K562 (cell line): ENCODE measurements around the gene UBE2O. TPM values are rescaled to one million over a fixed set of nuclear protein-coding genes. Genes with fewer than 3 reads are reported as not detected.

Experiments used
- ATF3 ChIP-seq, 2 experiments: fragments of 450-650 bp in 1 of 2; sonication (generic) in 1 of 2; formaldehyde crosslinking in 1 of 2; IDR thresholded peaks in 1 of 2; conservative IDR thresholded peaks in 1 of 2; 2 replicates each; pipeline versions ENCODE4 v1.6.1 to v1.8.1; 2016 to 2023; ENCODE audit warnings: mild to moderate bottlenecking in 2 of 2, moderate library complexity in 2 of 2, inconsistent platforms in 1 of 2, missing genetic modification reagents in 1 of 2
- CBFB ChIP-seq: sonication (generic); formaldehyde crosslinking; IDR thresholded peaks from 2 replicates; pipeline ENCODE4 v1.4.0; 2020; ENCODE audit warnings: mild to moderate bottlenecking, missing genetic modification reagents
- CBX3 ChIP-seq, 2 experiments: IDR thresholded peaks; 1 replicate in 1 of 2; 2 replicates in 1 of 2; pipeline ENCODE4 v1.6.1; 2012; ENCODE audit warnings: inconsistent platforms in 2 of 2, low read length in 2 of 2, borderline replicate concordance in 1 of 2, control low read depth in 1 of 2
- CCNT2 ChIP-seq: IDR thresholded peaks from 2 replicates; pipeline ENCODE4 v1.6.1; 2011; ENCODE audit warnings: borderline replicate concordance, low read depth, mild to moderate bottlenecking, moderate library complexity, mixed read lengths, low read length; ENCODE audit not compliant: insufficient read length; ENCODE audit errors: extremely low read depth
- CREM ChIP-seq: IDR thresholded peaks from 2 replicates; pipeline ENCODE4 v1.6.1; 2014; ENCODE audit warnings: antibody characterized with exemption, low read depth
- CTCF ChIP-seq, 3 experiments: IDR thresholded peaks in 2 of 3; conservative IDR thresholded peaks in 1 of 3; 2 replicates each; pipeline ENCODE4 v1.5.1; 2011 to 2012; ENCODE audit warnings: low read length in 3 of 3, mild to moderate bottlenecking in 3 of 3, control low read depth in 2 of 3, improper control_type of control experiment in 1 of 3, inconsistent platforms in 1 of 3, low read depth in 1 of 3, mixed read lengths in 1 of 3, moderate library complexity in 1 of 3; ENCODE audit not compliant: insufficient read depth in 2 of 3
- EGR1 ChIP-seq: fragments of 450-650 bp; conservative IDR thresholded peaks from 2 replicates; pipeline ENCODE4 v1.6.1; 2017; ENCODE audit warnings: mild to moderate bottlenecking
- PKNOX1 ChIP-seq: fragments of 450-650 bp; IDR thresholded peaks from 2 replicates; pipeline ENCODE4 v1.6.1; 2016
- PURB ChIP-seq: sonication (generic); formaldehyde crosslinking; IDR thresholded peaks from 2 replicates; pipeline ENCODE4 v1.9.0; 2021; ENCODE audit warnings: low read depth, mild to moderate bottlenecking, missing genetic modification reagents
- ZBTB11 ChIP-seq, 3 experiments: fragments of 200-800 bp in 1 of 3; fragments of 250-450 bp in 1 of 3; fragments of 450-650 bp in 1 of 3; sonication (Bioruptor Pico) in 1 of 3; sonication (Bioruptor generic) in 1 of 3; formaldehyde crosslinking in 1 of 3; IDR thresholded peaks; 2 replicates each; pipeline versions ENCODE4 v1.6.1 to v1.8.0; 2016 to 2022; ENCODE audit warnings: mild to moderate bottlenecking in 2 of 3, missing genetic modification characterization in 2 of 3, missing compliant biosample characterization in 1 of 3, moderate library complexity in 1 of 3
- ZHX1 ChIP-seq: fragments of 150-350 bp; conservative IDR thresholded peaks from 2 replicates; pipeline ENCODE4 v1.6.1; 2014; ENCODE audit warnings: low read length
- ZNF561 ChIP-seq: fragments of 450-650 bp; formaldehyde crosslinking; conservative IDR thresholded peaks from 2 replicates; pipeline ENCODE4 v1.4.0; 2020; ENCODE audit warnings: mild to moderate bottlenecking, moderate library complexity
- polyA plus RNA-seq, 8 experiments: library from polyadenylated mRNA; depleted of rRNA in 4 of 8; stranded (reverse) in 5 of 8; unstranded in 3 of 8; fragments of >200 nt; fragmentation: Nextera tagmentation in 2 of 8; fragmentation: Illumina TruSeq in 1 of 8; extraction: Ambion mirVana in 2 of 8; extraction: Trizol in 1 of 8; gene quantifications; 2 replicates each; pipeline versions ENCODE4 v1.2.1 to v1.2.3, GENCODE V29; 2011 to 2014; ENCODE audit warnings: inconsistent platforms in 1 of 8, missing spikeins in 1 of 8
- total RNA-seq, 7 experiments: library from RNA; depleted of rRNA in 6 of 7; stranded (reverse); fragments of >200 nt in 6 of 7; fragmentation: Illumina TruSeq in 2 of 7; extraction: Trizol in 2 of 7; gene quantifications; 2 replicates each; pipeline versions ENCODE4 v1.2.1 to v1.2.3, GENCODE V29; 2011 to 2021; ENCODE audit warnings: low replicate concordance in 1 of 7

Gene UBE2O
- total and polyA plus RNA-seq, 9 of the 15 experiments (the other 6 are each of a cell fraction or from before 2014, with no cell fraction given), result 1.6 to 39.7 (median 13.3) TPM

- TF ChIP-seq CBX3 (IDR thresholded peaks at IDR 0.05; ENCODE audit: borderline replicate concordance in 1 of 2, low read length in 2 of 2), result peak in 1 of 2 experiments; percentile 84; a peak in 1 of 3 replicates
- no peak for TF ChIP-seq ZNF561 (CRISPR knock-in tag)
- TF ChIP-seq CREM, result peak; percentile 54; the same call in 1 of the 2 replicates
- TF ChIP-seq CCNT2, result peak; percentile 23
- TF ChIP-seq CTCF (IDR thresholded peaks at IDR 0.05 in 2 of 3, conservative IDR thresholded peaks at IDR 0.05 in 1 of 3; ENCODE audit: insufficient read depth in 2 of 3, low read depth in 1 of 3, low read length in 3 of 3), result peak; percentile 82 to 92 (median 89)
- peak; percentile 91 for TF ChIP-seq CBFB (CRISPR knock-in tag)
- TF ChIP-seq PURB (CRISPR knock-in tag), result no peak
- no peak; a peak in 1 of 6 replicates for TF ChIP-seq ZBTB11 (CRISPR knock-in tag; IDR thresholded peaks at IDR 0.05)
- TF ChIP-seq PKNOX1, result no peak
- 0 out of 2 replicates have a peak, but pooled peaks have one; percentile 6 for TF ChIP-seq EGR1
- no peak for TF ChIP-seq ZHX1
- TF ChIP-seq ATF3 (IDR thresholded peaks at IDR 0.05), result no peak
- peak; percentile 41; the same call in 1 of the 2 replicates for TF ChIP-seq ATF3 (CRISPR knock-in tag; conservative IDR thresholded peaks at IDR 0.05)
Observed at GRCh38 chr17:76385892-76386786, 66.8 kb downstream of the UBE2O start (continued).
